Kidney (tissue), 14 donors: ENCODE results near the gene OSBP2. TPM values are rescaled to one million over a fixed set of nuclear protein-coding genes. Genes with fewer than 3 reads are reported as not detected.

Experiments
- DNase-seq, 5 donors: peaks; one replicate each; pipeline ENCODE4 v3.0.0-alpha.2; 2013 to 2020
- FAIRE-seq: peaks from 2 replicates; lab custom pipeline; 2012; peaks lifted over from hg19 to GRCh38; lab: Jason Lieb, UNC
- H3K27ac ChIP-seq, 2 donors: one replicate each; pipeline ENCODE4 v1.7.0; 2013; ENCODE audit warnings: low read depth in 2 of 2, low read length in 2 of 2, inconsistent platforms in 1 of 2
- H3K27me3 ChIP-seq: one replicate; pipeline ENCODE4 v1.7.1; 2013; ENCODE audit warnings: low read length, inconsistent platforms; ENCODE audit not compliant: control insufficient read depth, insufficient read depth
- H3K36me3 ChIP-seq, 3 donors: one replicate each; pipeline versions ENCODE4 v1.7.0 to v1.7.1; 2013; ENCODE audit warnings: low read length in 3 of 3, control low read depth in 1 of 3, inconsistent platforms in 1 of 3; ENCODE audit not compliant: insufficient read depth in 3 of 3, control insufficient read depth in 2 of 3
- H3K4me1 ChIP-seq, 3 donors: one replicate each; pipeline versions ENCODE4 v1.7.0 to v1.7.1; 2013; ENCODE audit warnings: low read length in 3 of 3, inconsistent platforms in 1 of 3, low read depth in 1 of 3; ENCODE audit not compliant: control insufficient read depth in 2 of 3, insufficient read depth in 2 of 3
- H3K4me3 ChIP-seq, 3 donors: one replicate each; pipeline versions ENCODE4 v1.7.0 to v1.8.1; 2013; ENCODE audit warnings: low read length in 3 of 3, control low read depth in 1 of 3, inconsistent platforms in 1 of 3
- H3K9ac ChIP-seq, 3 donors: one replicate each; pipeline versions ENCODE4 v1.7.0 to v1.7.1; 2013; ENCODE audit warnings: low read length in 3 of 3, control low read depth in 1 of 3, inconsistent platforms in 1 of 3
- H3K9me3 ChIP-seq, 3 donors: one replicate each; pipeline versions ENCODE4 v1.7.0 to v1.7.1; 2013; ENCODE audit warnings: low read length in 3 of 3, control low read depth in 1 of 3, inconsistent platforms in 1 of 3; ENCODE audit not compliant: control insufficient read depth in 2 of 3, insufficient read depth in 1 of 3
- intact Hi-C: fragments of 100-400 bp; cut with DNase I; formaldehyde crosslinking; loops from one replicate; pipeline ENCODE4 v1.11.1; 2022
- polyA plus RNA-seq: library from polyadenylated mRNA; stranded (reverse); fragments of 350-450 nt; fragmentation: Illumina TruSeq; extraction: RNeasy Lipid Tissue Mini Kit (QIAGEN cat#74804); gene quantifications from one replicate; pipeline ENCODE4 v1.2.3, GENCODE V29; 2014; ENCODE audit warnings: low read depth, low replicate concordance; ENCODE audit not compliant: insufficient read depth
- total RNA-seq: library from RNA; stranded (reverse); fragmentation: NEBNext Ultra II Directional; extraction: Animal tissue kit (Norgen Biotek cat#: 25700); gene quantifications from one replicate; pipeline ENCODE4 v1.2.1, GENCODE V29; 2021
- TF ChIP-seq, protein P1 (sequence below): IDR thresholded peaks from 3 replicates; pipeline ENCODE4 v1.5.1; 2012; ENCODE audit warnings: mild to moderate bottlenecking, moderate library complexity, borderline replicate concordance; ENCODE audit not compliant: insufficient read depth; ENCODE audit errors: extremely low read depth
- donor health status: control.
- donor health status: control.
- donor health status: control.
- donor health status: control.
- donor health status: control.
- donor health status: DM: yes; HTN: yes; CAD: no.
- donor health status: Normal renal cell carcinoma (clear cell type).

Gene OSBP2
- total and polyA plus RNA-seq, 2 donors from 2014 or later, result 3.4 to 4.0 TPM

DNA sequence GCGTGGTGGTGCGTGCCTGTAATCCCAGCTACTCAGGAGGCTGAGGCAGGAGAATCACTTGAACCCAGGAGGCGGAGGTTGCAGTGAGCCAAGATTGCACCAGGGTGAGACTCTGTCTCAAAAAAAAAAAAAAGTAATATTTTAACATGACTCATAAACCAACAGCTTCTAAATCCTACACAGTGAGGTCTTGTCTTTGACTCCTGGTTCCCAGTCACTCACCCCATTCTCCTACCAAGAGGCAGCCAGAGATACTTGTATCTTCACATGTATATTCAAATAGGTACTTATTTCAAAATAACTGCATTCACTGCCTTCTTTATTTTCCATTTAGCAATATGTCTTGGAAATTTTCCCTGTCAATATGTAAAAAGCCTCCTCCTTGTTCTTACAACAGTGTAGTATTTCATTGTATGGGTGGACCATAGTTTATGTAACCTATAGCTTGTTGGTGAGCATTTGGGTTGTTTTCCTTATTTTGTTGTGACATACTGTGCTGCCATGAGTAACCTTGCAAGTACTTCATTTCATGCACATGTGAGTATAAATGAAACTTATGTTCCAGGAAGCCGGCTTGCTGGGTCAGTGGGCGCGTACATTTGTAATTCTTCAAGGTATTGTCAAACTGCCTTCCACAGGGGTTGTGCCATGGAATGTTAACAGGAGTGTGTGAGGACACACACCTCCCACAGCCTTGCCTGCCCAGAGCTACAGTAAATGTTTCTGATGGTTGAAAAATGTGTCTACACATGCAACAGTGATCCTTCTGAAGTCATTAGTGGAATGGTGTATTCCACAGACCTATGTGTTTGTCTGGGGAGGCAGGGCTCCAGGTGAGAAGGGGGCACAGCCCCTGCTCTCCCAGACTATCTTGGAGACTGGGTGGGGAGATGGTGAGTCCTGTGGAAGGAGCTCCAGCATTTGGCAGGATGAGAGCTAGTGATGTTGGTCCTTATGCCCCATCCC is 47.9 kb downstream of the OSBP2 start:
- Histone ChIP-seq H3K27ac (no peak overlapping the region), H3K9ac (no peak overlapping the region), H3K9me3 (no peaks in the 10 kb centered on the region), H3K36me3 (no peaks in the 10 kb centered on the region), H3K4me3 (no peak overlapping the region), H3K4me1 (no peaks in the 10 kb centered on the region), H3K27me3 (no peaks in the 10 kb centered on the region)
- intact Hi-C loops, result no loop called here
- TF ChIP-seq, protein P1, sequence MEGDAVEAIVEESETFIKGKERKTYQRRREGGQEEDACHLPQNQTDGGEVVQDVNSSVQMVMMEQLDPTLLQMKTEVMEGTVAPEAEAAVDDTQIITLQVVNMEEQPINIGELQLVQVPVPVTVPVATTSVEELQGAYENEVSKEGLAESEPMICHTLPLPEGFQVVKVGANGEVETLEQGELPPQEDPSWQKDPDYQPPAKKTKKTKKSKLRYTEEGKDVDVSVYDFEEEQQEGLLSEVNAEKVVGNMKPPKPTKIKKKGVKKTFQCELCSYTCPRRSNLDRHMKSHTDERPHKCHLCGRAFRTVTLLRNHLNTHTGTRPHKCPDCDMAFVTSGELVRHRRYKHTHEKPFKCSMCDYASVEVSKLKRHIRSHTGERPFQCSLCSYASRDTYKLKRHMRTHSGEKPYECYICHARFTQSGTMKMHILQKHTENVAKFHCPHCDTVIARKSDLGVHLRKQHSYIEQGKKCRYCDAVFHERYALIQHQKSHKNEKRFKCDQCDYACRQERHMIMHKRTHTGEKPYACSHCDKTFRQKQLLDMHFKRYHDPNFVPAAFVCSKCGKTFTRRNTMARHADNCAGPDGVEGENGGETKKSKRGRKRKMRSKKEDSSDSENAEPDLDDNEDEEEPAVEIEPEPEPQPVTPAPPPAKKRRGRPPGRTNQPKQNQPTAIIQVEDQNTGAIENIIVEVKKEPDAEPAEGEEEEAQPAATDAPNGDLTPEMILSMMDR, result no peak
- DNase-seq (no peak), FAIRE-seq (no peak)

DNA sequence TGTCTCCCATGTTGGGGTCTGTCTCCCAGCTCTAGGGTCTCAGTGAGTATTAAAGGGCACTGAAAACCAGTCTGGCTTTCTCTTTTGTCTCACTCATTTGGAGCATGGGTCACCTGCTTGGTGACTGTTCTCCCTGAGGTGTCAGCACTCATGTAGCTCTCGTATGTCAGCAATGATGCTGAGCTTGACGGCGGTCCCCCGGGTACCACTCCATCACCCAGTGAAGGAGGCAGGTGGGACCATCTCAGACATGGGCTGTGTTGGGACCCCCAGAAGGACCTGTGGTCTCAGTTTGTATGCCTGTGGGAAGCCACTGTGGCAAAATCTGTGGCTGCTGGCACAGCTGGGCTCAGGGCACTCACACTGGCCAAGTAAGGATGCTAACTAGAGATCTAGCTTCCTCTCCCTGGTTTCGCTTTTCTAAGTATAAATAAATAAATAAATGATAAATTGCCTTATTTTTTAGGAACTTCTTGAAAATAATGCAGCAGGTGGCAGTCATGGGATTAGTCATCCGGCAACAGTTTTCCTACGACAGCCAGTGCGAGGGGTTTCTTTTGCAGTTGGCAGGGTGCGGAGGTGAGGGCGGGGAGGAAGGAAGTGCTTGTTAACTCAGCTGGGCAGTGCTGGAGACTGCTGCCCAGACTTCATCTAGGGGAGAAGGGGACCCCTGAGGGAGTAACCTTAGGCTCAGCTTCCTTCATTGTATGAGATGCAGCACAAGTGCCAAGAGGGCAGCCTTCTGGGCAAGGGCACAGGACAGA is 48.8 kb downstream of the OSBP2 start:
- no peak overlapping the region for H3K9ac ChIP-seq
- H3K36me3 ChIP-seq, result no peaks in the 10 kb centered on the region
- no peaks in the 10 kb centered on the region for H3K4me1 ChIP-seq
- TF ChIP-seq, protein P1, result no peak
- intact Hi-C loops, result no loop called here
- H3K9me3 ChIP-seq, result no peaks in the 10 kb centered on the region
- H3K27ac ChIP-seq, result no peak overlapping the region
- H3K4me3 ChIP-seq, result no peak overlapping the region
- FAIRE-seq (no peak), DNase-seq (peak in 1 of 5 donors; percentile 51)
- H3K27me3 ChIP-seq, result no peaks in the 10 kb centered on the region

DNA sequence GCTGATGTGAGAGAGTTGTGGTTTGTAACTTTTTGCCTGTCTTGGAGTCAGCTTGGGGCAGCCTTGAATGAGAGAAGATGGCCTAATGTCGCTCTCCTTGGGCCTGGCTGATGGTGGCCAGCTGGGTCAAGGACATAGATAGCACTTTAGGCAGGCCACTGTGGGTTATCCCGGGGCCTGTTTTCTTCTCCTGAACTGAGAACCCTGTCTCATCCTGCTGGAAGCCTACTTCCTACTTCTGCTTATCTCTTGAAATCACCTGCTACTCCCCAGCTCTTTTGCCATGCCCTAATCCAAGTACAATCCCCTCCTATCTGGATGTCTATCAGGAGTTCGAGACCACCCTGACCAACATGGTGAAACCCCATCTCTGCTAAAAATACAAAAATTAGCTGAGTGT is 49.5 kb downstream of the OSBP2 start:
- no peaks in the 10 kb centered on the region for H3K9me3 ChIP-seq
- intact Hi-C loops, result no loop called here
- no peaks in the 10 kb centered on the region for H3K4me1 ChIP-seq
- no peaks in the 10 kb centered on the region for H3K36me3 ChIP-seq
- no peak overlapping the region for H3K4me3 ChIP-seq
- no peaks in the 10 kb centered on the region for H3K27me3 ChIP-seq
- FAIRE-seq (no peak), DNase-seq (peak in 1 of 5 donors; percentile 9)
- H3K27ac ChIP-seq, result no peak overlapping the region
- no peak overlapping the region for H3K9ac ChIP-seq
- TF ChIP-seq, protein P1, result no peak
